ENCODE results near the gene TREX2. TPM values are rescaled to one million over a fixed set of nuclear protein-coding genes. Genes with fewer than 3 reads are reported as not detected.

TREX2 gene
- total and polyA plus RNA-seq, 2 experiments from 2014 or later = 0.81 to 1.7 TPM

DNA sequence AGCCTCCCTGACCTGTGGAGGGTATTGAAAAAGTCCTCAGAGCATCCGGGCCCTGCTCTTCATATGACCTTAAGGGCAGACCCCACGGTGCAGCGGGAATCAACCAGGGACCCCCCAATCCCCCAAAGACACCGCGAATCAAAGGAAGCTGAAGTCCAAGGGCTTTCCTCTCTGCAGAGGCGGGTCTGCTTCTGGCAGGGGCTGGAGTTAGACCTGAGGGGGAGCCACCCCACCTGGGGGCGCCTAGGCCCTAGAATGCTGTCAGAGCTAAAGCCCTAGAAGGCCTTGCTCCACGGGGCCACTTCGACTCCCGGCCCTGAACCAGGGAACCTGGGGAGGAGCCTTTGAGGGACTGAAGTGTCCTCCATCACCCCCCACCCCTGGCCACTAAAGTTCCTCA is 27.3 kb upstream of the TREX2 start:
- Mint-ChIP-seq H3K9me3 (no peaks in the 10 kb centered on the region; the same call in 2 of the 3 replicates), H3K27ac (no peak overlapping the region)
- TF ChIP-seq ZNF462 (CRISPR knock-in tag; IDR thresholded peaks at IDR 0.05) (no peak), CREB1 (CRISPR knock-in tag; IDR thresholded peaks at IDR 0.05; ENCODE audit: low read depth) (no peak), CTCF (conservative IDR thresholded peaks at IDR 0.05; ENCODE audit: low read depth in 2 of 2) (0 out of 4 replicates have a peak, but pooled peaks of 1 of the 2 experiments have one; percentile 3)

More for the DNA sequence above, 27.3 kb upstream of the TREX2 start:
- H3K27ac ChIP-seq (ENCODE audit: low read depth) = no peak overlapping the region
- no peaks in the 10 kb centered on the region for H4K20me1 ChIP-seq (replicated peaks; ENCODE audit: insufficient read depth)
- H3F3A ChIP-seq (replicated peaks; ENCODE audit: low read depth) = no peaks in the 10 kb centered on the region
- H2AFZ ChIP-seq = no peak overlapping the region
- H3K27me3 Mint-ChIP-seq (ENCODE audit: insufficient read depth, low read depth, poor library complexity) = peaks cover 25% of the 10 kb centered on the region
- no peaks in the 10 kb centered on the region for H3K9me2 ChIP-seq (ENCODE audit: insufficient read depth)
- DNase-seq (ENCODE audit: low spot score) (no peak), ATAC-seq (no peak)
- no peaks in the 10 kb centered on the region; the same call in 1 of the 2 replicates for H3K4me1 ChIP-seq (ENCODE audit: insufficient read depth)
- no peaks in the 10 kb centered on the region for H3K36me3 ChIP-seq (ENCODE audit: insufficient read depth)
- no peak overlapping the region for H3K4me3 Mint-ChIP-seq
- H3K4me2 ChIP-seq = no peak overlapping the region
- H3K27me3 ChIP-seq (ENCODE audit: insufficient read depth) = peaks cover 15% of the 10 kb centered on the region
- peaks cover 18% of the 10 kb centered on the region; the same call in 2 of the 3 replicates for H3K4me1 Mint-ChIP-seq
- H3K36me3 Mint-ChIP-seq (ENCODE audit: low read depth) = no peaks in the 10 kb centered on the region
- no peak overlapping the region for H3K4me3 ChIP-seq
- H3K79me2 ChIP-seq (replicated peaks; ENCODE audit: insufficient read depth) = no peaks in the 10 kb centered on the region

All from GM23338 (cell line).